GM23338 (cell line): ENCODE results near the gene CACNA1H. TPM values are rescaled to one million over a fixed set of nuclear protein-coding genes. Genes with fewer than 3 reads are reported as not detected.

Experiments used
- ATAC-seq: fragments of 200-7000 bp; cut with Tn5 transposase; 3 replicates; pipeline ENCODE4 v1.9.1; 2020
- DNase-seq: peaks from one replicate; pipeline ENCODE4 v3.0.0-alpha.2; 2015; ENCODE audit warnings: low spot score
- H2AFZ ChIP-seq: fragments of 200-600 bp; sonication (generic); 2 replicates; pipeline ENCODE4 v1.8.0; 2016; ENCODE audit warnings: antibody characterized with exemption, mild to moderate bottlenecking, moderate library complexity
- H3F3A ChIP-seq: fragments of 200-600 bp; sonication (generic); replicated peaks from 2 replicates; pipeline ENCODE4 v1.8.0; 2017; ENCODE audit warnings: antibody characterized with exemption, mixed run types, low read depth
- H3K27ac ChIP-seq: fragments of 200-600 bp; sonication (generic); 2 replicates; pipeline ENCODE4 v1.6.1; 2016; ENCODE audit warnings: low read depth
- H3K27me3 ChIP-seq: fragments of 200-600 bp; sonication (generic); 2 replicates; pipeline ENCODE4 v1.8.0; 2016; ENCODE audit warnings: mild to moderate bottlenecking, mixed run types, moderate library complexity; ENCODE audit not compliant: insufficient read depth
- H3K36me3 ChIP-seq: fragments of 200-600 bp; sonication (generic); 2 replicates; pipeline ENCODE4 v1.8.0; 2016; ENCODE audit warnings: mild to moderate bottlenecking; ENCODE audit not compliant: insufficient read depth
- H3K4me1 ChIP-seq: fragments of 200-600 bp; sonication (generic); 2 replicates; pipeline ENCODE4 v1.8.0; 2016; ENCODE audit warnings: mild to moderate bottlenecking, moderate library complexity; ENCODE audit not compliant: insufficient read depth
- H3K4me2 ChIP-seq: fragments of 200-600 bp; sonication (generic); 2 replicates; pipeline ENCODE4 v1.7.1; 2017; ENCODE audit warnings: mixed run types
- H3K4me3 ChIP-seq: fragments of 200-600 bp; sonication (generic); 2 replicates; pipeline ENCODE4 v1.6.1; 2016; ENCODE audit warnings: mixed run types
- H3K79me2 ChIP-seq: fragments of 200-600 bp; sonication (generic); replicated peaks from 2 replicates; pipeline ENCODE4 v1.8.0; 2017; ENCODE audit warnings: mild to moderate bottlenecking; ENCODE audit not compliant: insufficient read depth
- H3K9me2 ChIP-seq: fragments of 200-600 bp; sonication (generic); 2 replicates; pipeline ENCODE4 v1.8.0; 2017; ENCODE audit not compliant: insufficient read depth
- H4K20me1 ChIP-seq: fragments of 200-600 bp; sonication (generic); replicated peaks from 2 replicates; pipeline ENCODE4 v1.8.0; 2017; ENCODE audit warnings: mild to moderate bottlenecking; ENCODE audit not compliant: insufficient read depth
- H3K27ac Mint-ChIP-seq: 2 replicates; pipeline ENCODE4 v1.8.0; 2020; ENCODE audit warnings: inconsistent platforms, mild to moderate bottlenecking, moderate library complexity, mixed read lengths
- H3K27me3 Mint-ChIP-seq: 3 replicates; pipeline ENCODE4 v1.8.0; 2022; ENCODE audit warnings: low read depth, mild to moderate bottlenecking, moderate library complexity, mixed read lengths, inconsistent platforms; ENCODE audit not compliant: insufficient read depth, poor library complexity
- H3K36me3 Mint-ChIP-seq: 3 replicates; pipeline ENCODE4 v1.8.0; 2021; ENCODE audit warnings: low read depth, mild to moderate bottlenecking, inconsistent platforms, moderate library complexity, mixed read lengths
- H3K4me1 Mint-ChIP-seq: 3 replicates; pipeline ENCODE4 v1.8.0; 2020; ENCODE audit warnings: mild to moderate bottlenecking, inconsistent platforms, mixed read lengths
- H3K4me3 Mint-ChIP-seq: 3 replicates; pipeline ENCODE4 v1.8.0; 2021; ENCODE audit warnings: moderate library complexity, mild to moderate bottlenecking, inconsistent platforms, mixed read lengths
- H3K9me3 Mint-ChIP-seq: 3 replicates; pipeline ENCODE4 v1.8.0; 2020; ENCODE audit warnings: moderate library complexity, mild to moderate bottlenecking, inconsistent platforms, mixed read lengths
- CREB1 ChIP-seq: fragments of 250-450 bp; sonication (Bioruptor Pico); IDR thresholded peaks from 2 replicates; pipeline ENCODE4 v1.5.0; 2020; ENCODE audit warnings: low read depth, mild to moderate bottlenecking, moderate library complexity
- CTCF ChIP-seq, 2 experiments: fragments of 200-600 bp in 1 of 2; sonication (generic) in 1 of 2; conservative IDR thresholded peaks; 2 replicates each; pipeline versions ENCODE4 v1.5.1 to v1.6.1; 2016 to 2017; ENCODE audit warnings: antibody characterized with exemption in 2 of 2, low read depth in 2 of 2, mild to moderate bottlenecking in 2 of 2, moderate library complexity in 1 of 2
- EZH2 ChIP-seq: fragments of 200-600 bp; sonication (generic); IDR thresholded peaks from one replicate; pipeline ENCODE4 v1.8.0; 2017; ENCODE audit warnings: antibody characterized with exemption, mild to moderate bottlenecking, low read depth; ENCODE audit not compliant: unreplicated experiment
- EZH2phosphoT487 ChIP-seq: fragments of 200-600 bp; sonication (generic); IDR thresholded peaks from one replicate; pipeline ENCODE4 v1.8.1; 2018; ENCODE audit warnings: antibody characterized with exemption; ENCODE audit not compliant: unreplicated experiment
- JUNB ChIP-seq: IDR thresholded peaks from one replicate; pipeline ENCODE4 v1.6.1; 2016; ENCODE audit warnings: antibody characterized with exemption; ENCODE audit not compliant: unreplicated experiment
- NANOG ChIP-seq: IDR thresholded peaks from 2 replicates; pipeline ENCODE4 v1.6.1; 2016; ENCODE audit warnings: antibody characterized with exemption, borderline replicate concordance
- POLR2AphosphoS5 ChIP-seq: IDR thresholded peaks from 2 replicates; pipeline ENCODE4 v1.6.1; 2016; ENCODE audit warnings: antibody characterized with exemption, low read depth
- STAT1 ChIP-seq: IDR thresholded peaks from one replicate; pipeline ENCODE4 v1.6.1; 2016; ENCODE audit warnings: antibody characterized with exemption; ENCODE audit not compliant: unreplicated experiment
- ZNF114 ChIP-seq: fragments of 250-450 bp; sonication (Bioruptor Pico); IDR thresholded peaks from 2 replicates; pipeline ENCODE4 v1.5.0; 2020; ENCODE audit warnings: mild to moderate bottlenecking, moderate library complexity
- ZNF331 ChIP-seq: fragments of 250-450 bp; sonication (Bioruptor Pico); IDR thresholded peaks from 2 replicates; pipeline ENCODE4 v1.5.0; 2020; ENCODE audit warnings: low read depth, mild to moderate bottlenecking, moderate library complexity
- ZNF462 ChIP-seq: fragments of 250-450 bp; sonication (Bioruptor Pico); IDR thresholded peaks from 2 replicates; pipeline ENCODE4 v1.5.0; 2020; ENCODE audit warnings: mild to moderate bottlenecking, moderate library complexity
- polyA plus RNA-seq: library from polyadenylated mRNA; unstranded; fragments of >200 nt; fragmentation: Nextera tagmentation; extraction: Ambion mirVana; gene quantifications from 2 replicates; pipeline ENCODE4 v1.2.1, GENCODE V29; 2016
- total RNA-seq: library from RNA; depleted of rRNA; stranded (reverse); fragments of >200 nt; shearing (Covaris generic); gene quantifications from 2 replicates; pipeline ENCODE4 v1.2.3, GENCODE V29; 2014
- TF ChIP-seq, protein P1 (sequence below): IDR thresholded peaks from 2 replicates; pipeline ENCODE4 v1.6.1; 2016; ENCODE audit warnings: antibody characterized with exemption
- TF ChIP-seq, protein P2 (sequence below): IDR thresholded peaks from one replicate; pipeline ENCODE4 v1.6.1; 2018; ENCODE audit warnings: antibody characterized with exemption; ENCODE audit not compliant: unreplicated experiment

The CACNA1H gene
- total and polyA plus RNA-seq, 2 experiments from 2014 or later = 3.5 to 43.3 TPM

GRCh38 chr16:1159325-1159972 is 6.5 kb downstream of the CACNA1H start:
- Histone ChIP-seq H3K4me2 (no peak overlapping the region), H3K36me3 (no peaks in the 10 kb centered on the region), H4K20me1 (peaks cover 12% of the 10 kb centered on the region; the same call in 1 of the 2 replicates), H3K4me3 (no peak overlapping the region), H3K27me3 (no peaks in the 10 kb centered on the region), H2AFZ (no peak overlapping the region), H3K4me1 (peaks cover 3% of the 10 kb centered on the region; the same call in 1 of the 2 replicates), H3K27ac (no peak overlapping the region), H3K79me2 (peaks cover 39% of the 10 kb centered on the region), H3F3A (no peaks in the 10 kb centered on the region), H3K9me2 (no peaks in the 10 kb centered on the region)
- Mint-ChIP-seq H3K9me3 (no peaks in the 10 kb centered on the region), H3K36me3 (no peaks in the 10 kb centered on the region), H3K4me1 (peaks cover 8% of the 10 kb centered on the region; the same call in 2 of the 3 replicates), H3K4me3 (no peak overlapping the region), H3K27me3 (peaks cover 8% of the 10 kb centered on the region), H3K27ac (no peak overlapping the region)
- DNase-seq = no peak
- TF ChIP-seq EZH2phosphoT487 (no peak), STAT1 (no peak), POLR2AphosphoS5 (no peak), CTCF (conservative IDR thresholded peaks at IDR 0.05; ENCODE audit: low read depth in 2 of 2) (no peak), JUNB (no peak), EZH2 (no peak), CREB1 (CRISPR knock-in tag) (no peak), NANOG (no peak), ZNF331 (CRISPR knock-in tag) (no peak), ZNF462 (CRISPR knock-in tag) (no peak), ZNF114 (CRISPR knock-in tag) (no peak)
- TF ChIP-seq, protein P1, sequence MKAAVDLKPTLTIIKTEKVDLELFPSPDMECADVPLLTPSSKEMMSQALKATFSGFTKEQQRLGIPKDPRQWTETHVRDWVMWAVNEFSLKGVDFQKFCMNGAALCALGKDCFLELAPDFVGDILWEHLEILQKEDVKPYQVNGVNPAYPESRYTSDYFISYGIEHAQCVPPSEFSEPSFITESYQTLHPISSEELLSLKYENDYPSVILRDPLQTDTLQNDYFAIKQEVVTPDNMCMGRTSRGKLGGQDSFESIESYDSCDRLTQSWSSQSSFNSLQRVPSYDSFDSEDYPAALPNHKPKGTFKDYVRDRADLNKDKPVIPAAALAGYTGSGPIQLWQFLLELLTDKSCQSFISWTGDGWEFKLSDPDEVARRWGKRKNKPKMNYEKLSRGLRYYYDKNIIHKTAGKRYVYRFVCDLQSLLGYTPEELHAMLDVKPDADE = no peak
- TF ChIP-seq, protein P2, sequence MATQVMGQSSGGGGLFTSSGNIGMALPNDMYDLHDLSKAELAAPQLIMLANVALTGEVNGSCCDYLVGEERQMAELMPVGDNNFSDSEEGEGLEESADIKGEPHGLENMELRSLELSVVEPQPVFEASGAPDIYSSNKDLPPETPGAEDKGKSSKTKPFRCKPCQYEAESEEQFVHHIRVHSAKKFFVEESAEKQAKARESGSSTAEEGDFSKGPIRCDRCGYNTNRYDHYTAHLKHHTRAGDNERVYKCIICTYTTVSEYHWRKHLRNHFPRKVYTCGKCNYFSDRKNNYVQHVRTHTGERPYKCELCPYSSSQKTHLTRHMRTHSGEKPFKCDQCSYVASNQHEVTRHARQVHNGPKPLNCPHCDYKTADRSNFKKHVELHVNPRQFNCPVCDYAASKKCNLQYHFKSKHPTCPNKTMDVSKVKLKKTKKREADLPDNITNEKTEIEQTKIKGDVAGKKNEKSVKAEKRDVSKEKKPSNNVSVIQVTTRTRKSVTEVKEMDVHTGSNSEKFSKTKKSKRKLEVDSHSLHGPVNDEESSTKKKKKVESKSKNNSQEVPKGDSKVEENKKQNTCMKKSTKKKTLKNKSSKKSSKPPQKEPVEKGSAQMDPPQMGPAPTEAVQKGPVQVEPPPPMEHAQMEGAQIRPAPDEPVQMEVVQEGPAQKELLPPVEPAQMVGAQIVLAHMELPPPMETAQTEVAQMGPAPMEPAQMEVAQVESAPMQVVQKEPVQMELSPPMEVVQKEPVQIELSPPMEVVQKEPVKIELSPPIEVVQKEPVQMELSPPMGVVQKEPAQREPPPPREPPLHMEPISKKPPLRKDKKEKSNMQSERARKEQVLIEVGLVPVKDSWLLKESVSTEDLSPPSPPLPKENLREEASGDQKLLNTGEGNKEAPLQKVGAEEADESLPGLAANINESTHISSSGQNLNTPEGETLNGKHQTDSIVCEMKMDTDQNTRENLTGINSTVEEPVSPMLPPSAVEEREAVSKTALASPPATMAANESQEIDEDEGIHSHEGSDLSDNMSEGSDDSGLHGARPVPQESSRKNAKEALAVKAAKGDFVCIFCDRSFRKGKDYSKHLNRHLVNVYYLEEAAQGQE = no peak
- ATAC-seq = no peak
